Esophagus (tissue), 2 donors: ENCODE measurements around the gene GALNS. TPM values are rescaled to one million over a fixed set of nuclear protein-coding genes. Genes with fewer than 3 reads are reported as not detected.

Experiments
- H3K27ac ChIP-seq, 2 donors: one replicate each; pipeline ENCODE4 v1.5.1; 2013; ENCODE audit warnings: low read depth in 2 of 2, mild to moderate bottlenecking in 2 of 2, inconsistent platforms in 1 of 2, low read length in 1 of 2, moderate library complexity in 1 of 2
- H3K27me3 ChIP-seq, 2 donors: one replicate each; pipeline ENCODE4 v1.6.1; 2013; ENCODE audit warnings: low read length in 2 of 2, control low read depth in 1 of 2, mild to moderate bottlenecking in 1 of 2; ENCODE audit not compliant: insufficient read depth in 2 of 2, control insufficient read depth in 1 of 2
- H3K36me3 ChIP-seq, 2 donors: one replicate each; pipeline ENCODE4 v1.6.1; 2013; ENCODE audit warnings: low read length in 1 of 2; ENCODE audit not compliant: control insufficient read depth in 2 of 2, insufficient read depth in 2 of 2
- H3K4me1 ChIP-seq, 2 donors: one replicate each; pipeline ENCODE4 v1.6.1; 2013; ENCODE audit warnings: low read length in 1 of 2; ENCODE audit not compliant: control insufficient read depth in 2 of 2, insufficient read depth in 2 of 2
- H3K4me3 ChIP-seq, 2 donors: one replicate each; pipeline ENCODE4 v1.5.1; 2013; ENCODE audit warnings: low read length in 2 of 2, mild to moderate bottlenecking in 2 of 2, low read depth in 1 of 2, moderate library complexity in 1 of 2
- H3K9me3 ChIP-seq, 2 donors: one replicate each; pipeline ENCODE4 v1.6.1; 2013; ENCODE audit warnings: mild to moderate bottlenecking in 2 of 2, low read depth in 1 of 2, low read length in 1 of 2, moderate library complexity in 1 of 2; ENCODE audit not compliant: control insufficient read depth in 2 of 2, insufficient read depth in 1 of 2
- WGBS, 2 donors: extraction: QIAGEN DNeasy Blood & Tissue Kit; methylation state at CpG; one replicate each; pipeline ENCODE4 v1.1.7; 2013; 5-methylcytosine and 5-hydroxymethylcytosine counted together
- polyA plus RNA-seq, 2 donors: library from polyadenylated mRNA; stranded (reverse); fragments of 200-250 nt; gene quantifications; one replicate each; pipeline ENCODE4 v1.2.3, GENCODE V29; 2013
- donor health status: healthy with polysubstance abuse.
- donor health status: Bipolar disorder and iron deficiency.

Gene GALNS
- polyA plus RNA-seq, 2 donors, result 10.7 to 20.4 TPM

DNA sequence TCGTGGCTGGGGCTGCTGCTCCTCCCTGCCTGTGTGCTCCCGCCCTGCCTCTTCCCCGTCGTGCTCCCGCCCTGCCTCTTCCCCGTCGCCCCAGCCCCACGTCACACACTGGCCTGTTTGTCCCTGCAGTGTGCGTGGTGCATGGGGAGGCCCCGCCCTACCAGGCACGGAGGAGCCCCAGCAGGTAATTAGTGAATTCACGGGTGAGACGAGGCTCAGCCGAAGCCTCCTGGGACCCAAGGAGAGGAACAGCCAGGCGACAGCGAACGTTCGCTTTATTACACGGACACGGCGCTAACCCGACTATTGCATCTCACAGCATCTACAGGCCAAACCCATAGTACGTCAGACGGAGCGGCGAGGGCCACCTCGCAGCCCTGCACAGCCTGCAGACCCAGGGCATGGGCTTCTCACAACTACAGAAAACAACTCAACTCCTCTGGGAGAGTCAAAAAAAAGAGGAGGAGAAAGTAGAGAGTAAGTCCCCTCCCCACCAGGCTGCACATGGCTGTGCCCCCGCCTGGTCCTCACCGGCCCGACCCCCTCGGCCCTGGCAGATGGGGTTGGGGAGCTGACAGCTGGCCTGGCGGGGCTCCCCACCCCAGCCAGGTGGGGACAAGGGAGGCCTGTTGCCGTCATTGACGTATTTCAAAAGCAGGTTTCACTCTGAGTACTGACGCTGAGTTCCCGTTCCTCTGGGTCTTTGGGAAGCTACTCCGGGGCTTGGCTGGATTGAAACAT, 14.0 kb upstream of the GALNS start:
- whole genome bisulfite sequencing, 2 donors, result 39 to 42% methylated on average over 37 of the region's 37 CpGs
- H3K36me3 ChIP-seq, result no peaks in the 10 kb centered on the region
- no peak overlapping the region for H3K4me3 ChIP-seq
- H3K4me1 ChIP-seq, result no peaks in the 10 kb centered on the region
- no peak overlapping the region for H3K27ac ChIP-seq
- no peaks in the 10 kb centered on the region for H3K27me3 ChIP-seq
- H3K9me3 ChIP-seq, result no peaks in the 10 kb centered on the region

DNA sequence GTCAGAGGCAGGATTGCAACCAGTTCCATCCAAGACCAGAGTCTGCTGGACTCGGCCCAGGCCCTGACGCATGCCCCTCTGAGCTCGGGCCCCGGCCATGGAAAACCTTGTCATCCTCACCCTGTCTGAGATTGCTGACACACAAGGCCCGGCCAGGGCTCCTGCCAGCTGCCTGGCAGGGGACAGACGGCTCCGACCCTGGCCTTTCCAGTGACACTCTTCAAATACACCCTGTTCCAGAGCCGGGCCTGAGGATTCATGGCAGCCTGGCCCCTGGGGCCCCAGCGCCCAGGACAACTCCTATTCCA, 12.9 kb upstream of the GALNS start:
- no peak overlapping the region for H3K4me3 ChIP-seq
- no peak overlapping the region for H3K27ac ChIP-seq
- no peaks in the 10 kb centered on the region for H3K36me3 ChIP-seq
- no peaks in the 10 kb centered on the region for H3K27me3 ChIP-seq
- H3K9me3 ChIP-seq, result no peaks in the 10 kb centered on the region
- H3K4me1 ChIP-seq, result no peaks in the 10 kb centered on the region
- WGBS, 2 donors, result 80 to 86% methylated on average over 9 of the region's 9 CpGs

DNA sequence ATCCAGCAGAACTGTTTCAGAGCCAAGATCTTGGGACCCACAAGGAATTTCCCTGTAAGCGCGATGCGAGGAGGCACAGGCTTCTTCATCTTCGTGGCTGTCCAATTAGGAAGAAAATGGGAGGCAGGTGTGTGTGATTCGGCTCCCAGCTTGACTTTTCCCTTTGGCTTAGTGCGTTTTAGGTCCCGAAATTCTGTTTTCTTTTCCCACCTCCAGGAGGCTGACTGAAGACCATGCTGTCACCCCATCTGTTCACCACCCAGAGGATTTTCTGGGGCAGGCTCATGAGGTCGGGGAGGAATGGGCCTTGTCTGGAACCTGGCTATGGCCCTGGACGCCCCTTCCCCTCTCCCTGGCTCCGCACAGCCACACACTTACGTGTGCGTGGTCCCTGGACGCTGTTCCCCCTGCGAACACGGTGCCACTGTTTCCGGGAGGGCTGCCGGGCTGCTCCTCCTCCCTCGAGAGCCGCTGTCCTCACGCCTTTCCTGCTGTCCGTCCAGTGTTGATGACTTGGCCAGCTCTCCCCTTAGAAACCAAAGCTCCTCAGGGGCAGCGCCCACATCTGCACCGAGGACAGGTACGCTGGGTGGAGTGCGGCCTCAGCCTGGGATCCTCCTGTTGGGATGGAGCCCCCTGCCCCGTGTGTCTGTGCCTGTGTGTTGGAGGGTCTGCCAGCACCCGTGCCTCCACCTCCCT, 12.4 kb upstream of the GALNS start:
- no peaks in the 10 kb centered on the region for H3K27me3 ChIP-seq
- H3K36me3 ChIP-seq, result no peaks in the 10 kb centered on the region
- no peak overlapping the region for H3K4me3 ChIP-seq
- no peaks in the 10 kb centered on the region for H3K9me3 ChIP-seq
- WGBS, 2 donors, result 81 to 84% methylated on average over 27 of the region's 27 CpGs
- H3K27ac ChIP-seq, result no peak overlapping the region
- H3K4me1 ChIP-seq, result no peaks in the 10 kb centered on the region

DNA sequence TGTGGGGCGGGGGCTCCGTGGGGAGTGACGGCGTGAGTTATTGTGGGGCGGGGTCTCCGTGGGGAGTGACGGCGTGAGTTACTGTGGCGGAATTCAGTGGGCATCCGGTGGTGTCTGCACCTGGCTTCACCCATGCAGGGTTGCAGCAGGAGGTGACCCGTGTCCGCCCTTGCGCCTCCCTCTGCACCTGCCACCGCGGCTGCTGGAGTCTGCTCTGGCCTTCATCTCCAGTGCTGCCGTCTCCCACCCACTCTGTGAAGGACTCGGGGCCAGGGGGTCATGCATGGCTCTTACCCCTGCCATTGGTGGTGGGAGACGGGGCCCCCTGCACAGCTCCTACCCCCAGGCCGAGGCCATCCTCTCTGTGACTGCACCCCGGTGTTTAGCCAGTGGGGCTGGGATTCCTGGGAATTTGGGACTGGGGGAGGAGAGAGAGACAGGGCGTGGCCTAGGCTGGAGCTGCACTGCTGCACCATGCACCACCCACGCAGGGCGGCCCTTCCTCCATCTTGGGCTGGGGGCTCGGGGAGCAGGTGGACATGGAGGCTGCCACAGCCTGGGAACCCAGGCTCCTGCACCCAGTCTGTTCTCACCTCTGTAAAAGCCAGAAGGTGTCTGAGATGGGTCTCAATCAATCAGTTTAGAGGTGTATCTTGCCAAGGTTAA, 11.0 kb upstream of the GALNS start:
- Histone ChIP-seq H3K4me3 (no peak overlapping the region), H3K27me3 (no peaks in the 10 kb centered on the region), H3K36me3 (no peaks in the 10 kb centered on the region), H3K4me1 (no peaks in the 10 kb centered on the region), H3K9me3 (no peaks in the 10 kb centered on the region), H3K27ac (no peak overlapping the region)
- 82% methylated on average over 24 of the region's 24 CpGs for WGBS, 2 donors

DNA sequence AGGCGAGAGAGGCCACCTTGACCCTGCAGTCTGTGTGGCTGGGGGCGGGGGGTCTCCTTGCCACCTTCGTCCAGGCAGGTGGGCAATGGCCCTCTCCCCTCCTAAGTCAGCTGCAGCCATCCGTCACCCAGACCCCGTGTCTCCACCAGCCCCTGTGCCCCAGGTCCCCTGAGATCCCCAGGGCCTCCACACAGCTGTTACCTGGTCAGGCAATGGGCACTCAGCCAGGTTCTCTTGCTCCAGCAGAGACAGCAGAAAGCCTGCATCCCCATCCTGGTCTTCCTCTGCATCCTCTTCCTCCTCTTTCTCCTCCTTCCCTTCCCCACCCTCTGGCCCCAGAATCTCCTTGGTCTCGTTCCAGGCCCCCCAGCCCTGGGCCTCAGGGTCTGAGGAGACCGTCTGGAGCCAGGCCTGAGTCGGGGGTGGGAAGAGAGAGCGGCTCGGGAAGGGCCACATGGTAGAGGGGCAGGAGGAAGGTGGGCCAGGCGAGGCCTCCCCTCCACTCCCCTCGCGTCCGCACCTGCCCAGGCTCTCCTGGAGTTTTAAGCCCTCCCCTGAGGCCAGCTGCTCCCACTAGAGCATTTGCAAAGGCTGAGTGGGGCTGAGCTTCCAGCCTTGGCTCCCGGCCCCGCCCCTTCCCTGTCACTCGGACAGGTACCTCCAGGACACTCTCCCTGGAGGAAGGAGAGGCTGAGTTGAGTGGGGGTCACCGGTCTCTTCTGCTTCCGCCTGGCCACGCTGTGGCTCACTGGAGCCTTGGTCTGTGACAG, 9.6 kb upstream of the GALNS start, which contains the start of gene PABPN1L:
Gene PABPN1L, minus strand, starts transcription at position 510 of the 770 bp plus-strand sequence. Its CDS starts 54 bp downstream, at position 456.
- Histone ChIP-seq H3K9me3 (no peaks in the 10 kb centered on the region), H3K4me1 (no peaks in the 10 kb centered on the region), H3K36me3 (peaks cover 0 to 8% of the 10 kb centered on the region in 2 donors), H3K27ac (no peak within 1 kb of the TSS), H3K27me3 (no peaks in the 10 kb centered on the region), H3K4me3 (no peak within 1 kb of the TSS)
- 71 to 73% methylated on average over 20 of the region's 20 CpGs for WGBS, 2 donors

DNA sequence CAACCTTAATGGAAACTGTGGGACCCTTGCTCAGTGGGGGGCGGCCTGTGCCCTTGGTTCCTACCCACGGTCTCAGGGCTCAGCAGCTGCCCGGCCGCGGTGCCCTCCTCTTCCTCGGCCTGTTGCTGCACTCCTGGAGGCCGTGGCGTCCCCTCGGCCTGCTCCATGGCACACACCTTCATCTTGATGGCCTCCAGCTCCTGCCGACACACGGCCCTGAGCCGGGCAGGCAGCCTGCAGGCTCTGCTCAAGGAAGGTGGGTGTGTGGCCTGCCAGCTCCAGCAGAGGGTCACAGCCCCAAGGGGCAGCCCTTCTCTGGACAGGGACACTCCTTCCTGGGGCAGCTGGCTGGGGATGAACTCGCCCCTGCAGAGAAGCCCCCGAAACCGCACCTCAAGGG, 9.0 kb upstream of the GALNS start:
- 82 to 86% methylated on average over 15 of the region's 15 CpGs for WGBS, 2 donors

DNA sequence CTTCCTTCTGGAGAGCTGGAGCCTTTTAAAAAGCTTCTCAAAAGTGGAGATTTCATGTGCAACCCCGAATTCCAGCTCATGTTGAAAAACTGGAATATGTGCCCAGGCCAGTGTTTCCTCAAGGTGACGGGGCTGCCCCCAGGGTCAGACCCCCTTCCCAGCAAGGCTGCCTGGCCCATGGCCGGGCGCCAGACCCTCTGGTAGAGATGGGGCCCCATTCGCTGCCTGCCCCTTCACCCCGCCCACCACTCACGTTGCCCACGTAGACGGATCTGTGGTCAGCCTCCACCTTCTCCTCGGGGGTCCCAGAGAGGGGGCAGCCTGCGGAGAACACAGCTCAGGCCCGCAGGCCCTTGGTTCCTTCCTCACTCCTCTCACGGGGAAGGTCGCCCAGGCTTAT, 8.6 kb upstream of the GALNS start:
- no peaks in the 10 kb centered on the region for H3K27me3 ChIP-seq
- H3K27ac ChIP-seq, result no peak overlapping the region
- H3K9me3 ChIP-seq, result no peaks in the 10 kb centered on the region
- no peaks in the 10 kb centered on the region for H3K4me1 ChIP-seq
- H3K36me3 ChIP-seq, result peaks cover 3 to 14% of the 10 kb centered on the region in 2 donors
- no peak overlapping the region for H3K4me3 ChIP-seq
- WGBS, 2 donors, result 72 to 76% methylated on average over 14 of the region's 14 CpGs

More for the DNA sequence above, 9.0 kb upstream of the GALNS start:
- Histone ChIP-seq H3K27ac (no peak overlapping the region), H3K27me3 (no peaks in the 10 kb centered on the region), H3K4me3 (no peak overlapping the region), H3K36me3 (peaks cover 0 to 10% of the 10 kb centered on the region in 2 donors), H3K4me1 (no peaks in the 10 kb centered on the region), H3K9me3 (no peaks in the 10 kb centered on the region)

DNA sequence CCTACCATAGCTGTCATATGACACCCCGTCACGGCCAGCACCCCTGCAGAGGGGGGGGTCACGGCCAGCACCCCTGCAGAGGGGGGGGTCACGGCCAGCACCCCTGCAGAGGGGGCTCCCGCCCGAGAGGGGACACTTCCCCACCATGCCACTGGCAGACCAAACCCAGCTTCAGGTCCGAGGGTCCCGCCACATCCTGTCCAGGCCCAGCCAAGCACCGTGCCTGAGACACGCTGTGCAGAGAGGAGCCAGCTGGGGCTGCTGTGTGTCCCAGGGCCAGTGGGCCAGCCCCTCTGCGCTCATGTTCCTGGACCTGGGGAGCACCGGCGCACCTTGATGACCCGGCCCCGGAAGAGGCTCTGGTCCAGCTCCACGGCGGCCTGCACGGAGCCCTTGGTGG, 7.8 kb upstream of the GALNS start:
- Histone ChIP-seq H3K9me3 (no peaks in the 10 kb centered on the region), H3K27ac (no peak overlapping the region), H3K4me3 (no peak overlapping the region), H3K36me3 (peaks cover 3 to 18% of the 10 kb centered on the region in 2 donors), H3K4me1 (no peaks in the 10 kb centered on the region), H3K27me3 (no peaks in the 10 kb centered on the region)
- 80 to 81% methylated on average over 16 to 18 of the region's 18 CpGs for WGBS, 2 donors

DNA sequence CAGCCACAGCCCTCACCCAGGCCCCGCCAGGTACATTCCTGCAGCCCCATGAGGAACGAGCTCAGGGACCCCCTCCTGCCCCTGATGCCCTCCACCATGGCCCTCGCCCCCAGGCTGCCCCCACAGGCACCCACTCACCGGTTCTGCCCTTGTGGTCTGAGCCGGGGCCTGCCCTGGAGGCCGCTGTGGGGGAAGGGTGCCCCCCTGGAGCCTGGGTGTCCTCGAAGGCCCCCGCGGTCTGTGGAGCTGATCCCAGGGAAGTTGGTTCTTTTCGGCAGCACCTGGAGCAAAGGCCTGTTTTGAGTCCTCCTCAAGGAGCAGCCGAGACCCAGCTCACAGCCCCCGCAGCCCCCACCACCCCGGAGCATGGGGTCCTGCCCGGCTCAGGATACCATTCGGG, 7.4 kb upstream of the GALNS start:
- 83 to 86% methylated on average over 14 to 15 of the region's 15 CpGs for WGBS, 2 donors
- no peak overlapping the region for H3K4me3 ChIP-seq
- no peaks in the 10 kb centered on the region for H3K9me3 ChIP-seq
- H3K27ac ChIP-seq, result no peak overlapping the region
- no peaks in the 10 kb centered on the region for H3K27me3 ChIP-seq
- H3K36me3 ChIP-seq, result peaks cover 3 to 22% of the 10 kb centered on the region in 2 donors
- no peaks in the 10 kb centered on the region for H3K4me1 ChIP-seq
